ENCODE results near the gene HSD3B7. TPM values are rescaled to one million over a fixed set of nuclear protein-coding genes. Genes with fewer than 3 reads are reported as not detected.
A peak's percentile ranks its signal among the peaks of the same experiment; 100 is the strongest.

HSD3B7 gene
- total and polyA plus RNA-seq, 2 of the 4 experiments (the other 2 are of a cell fraction), result 8.5 to 11.3 TPM

- Histone ChIP-seq H2BK20ac (ENCODE audit: low read depth, low read length) (no peak overlapping the region), H2BK15ac (ENCODE audit: low read depth, low read length) (no peak overlapping the region), H3K56ac (ENCODE audit: extremely low read depth, insufficient read depth, low read length) (no peak overlapping the region), H4K8ac (ENCODE audit: low read depth in 2 of 2, low read length in 2 of 2) (no peak overlapping the region), H3K4me1 (ENCODE audit: control insufficient read depth, insufficient read depth, low read length) (peaks cover 6% of the 10 kb centered on the region), H3K9ac (ENCODE audit: low read depth, low read length) (no peak overlapping the region), H3K9me3 (ENCODE audit: control insufficient read depth, insufficient read depth, low read length) (no peaks in the 10 kb centered on the region), H4K20me1 (ENCODE audit: insufficient read depth, low read length) (peaks cover 17% of the 10 kb centered on the region), H2AK9ac (replicated peaks; ENCODE audit: low read depth, low read length, poor library complexity) (peak overlapping the region; percentile 45), H3K23ac (ENCODE audit: low read depth, low read length) (no peak overlapping the region), H4K91ac (ENCODE audit: insufficient read depth, low read depth, low read length) (no peak overlapping the region), H4K5ac (ENCODE audit: low read depth, low read length) (no peak overlapping the region), H2AK5ac (ENCODE audit: low read depth, low read length) (no peak overlapping the region), H3K9me1 (ENCODE audit: insufficient read depth, low read length) (peaks cover 5% of the 10 kb centered on the region; the same call in 1 of the 2 replicates), H3K4ac (ENCODE audit: low read depth, low read length) (no peak overlapping the region), H2BK5ac (ENCODE audit: low read depth, low read length, poor library complexity, severe bottlenecking) (no peak overlapping the region), H3K27me3 (ENCODE audit: control insufficient read depth, insufficient read depth, low read length) (no peaks in the 10 kb centered on the region), H3K36me3 (ENCODE audit: control insufficient read depth, insufficient read depth, low read length) (peaks cover 45% of the 10 kb centered on the region), H3K27ac (ENCODE audit: insufficient read depth, low read length) (no peak overlapping the region), H3K4me3 (ENCODE audit: insufficient read depth, low read depth, low read length) (no peak overlapping the region), H3K4me2 (ENCODE audit: low read depth, low read length) (no peak overlapping the region), H2AFZ (replicated peaks; ENCODE audit: low read length, poor library complexity) (no peak overlapping the region), H2BK120ac (ENCODE audit: low read depth, low read length) (no peak overlapping the region), H3K79me1 (ENCODE audit: low read depth in 1 of 2, low read length in 2 of 2) (peaks cover 27 to 42% of the 10 kb centered on the region in 2 experiments), H3K18ac (ENCODE audit: low read depth, low read length) (no peak overlapping the region), H3K14ac (replicated peaks; ENCODE audit: low read depth, low read length) (no peak overlapping the region)
- intact Hi-C loops (cut with micrococcal nuclease), result no loop called here
- ChIA-PET CTCF (interaction anchor here (0.6 kb wide), 1 partner anchor 93 kb away, joined by 3 read pairs; no protein-coding TSS in a partner anchor), POLR2A (ENCODE audit: unreplicated experiment) (no interaction called here)
- DNase-seq (no peak), ATAC-seq (ENCODE audit: low read depth) (no peak)
- TF ChIP-seq RAD21 (IDR thresholded peaks at IDR 0.05; ENCODE audit: low read length) (no peak), CHD1 (IDR thresholded peaks at IDR 0.05; ENCODE audit: low read depth, low read length) (no peak), SMC3 (IDR thresholded peaks at IDR 0.05; ENCODE audit: low read depth, low read length) (no peak), POLR2A (IDR thresholded peaks at IDR 0.05; ENCODE audit: low read depth, low read length) (no peak), MXI1 (IDR thresholded peaks at IDR 0.05; ENCODE audit: borderline replicate concordance, low read depth, low read length) (no peak), FOS (IDR thresholded peaks at IDR 0.05; ENCODE audit: low read depth, low read length) (no peak), BHLHE40 (IDR thresholded peaks at IDR 0.05; ENCODE audit: low read depth, low read length) (no peak), RCOR1 (IDR thresholded peaks at IDR 0.05; ENCODE audit: insufficient replicate concordance, low read length) (no peak), USF2 (IDR thresholded peaks at IDR 0.05; ENCODE audit: low read depth, low read length) (no peak), ELK1 (IDR thresholded peaks at IDR 0.05; ENCODE audit: borderline replicate concordance, low read depth, low read length) (no peak), MAFK (IDR thresholded peaks at IDR 0.05; ENCODE audit: low read depth, low read length) (no peak), RFX5 (IDR thresholded peaks at IDR 0.05; ENCODE audit: low read depth, low read length) (no peak), NFE2L2 (IDR thresholded peaks at IDR 0.05; ENCODE audit: low read depth, low read length) (no peak), MAZ (IDR thresholded peaks at IDR 0.05; ENCODE audit: borderline replicate concordance, low read depth, low read length) (no peak), CTCF (conservative IDR thresholded peaks at IDR 0.05; ENCODE audit: low read depth, low read length) (no peak), CEBPB (IDR thresholded peaks at IDR 0.05; ENCODE audit: low read depth, low read length) (no peak)
- in situ Hi-C loops (cut with MboI; ENCODE audit: low sequenced_read_pairs), result no loop called here
- dilution Hi-C loops (cut with HindIII; ENCODE audit: low sequenced_read_pairs, unreplicated experiment), result no loop called here
- WGBS, 2 experiments (ENCODE audit: extremely low coverage in 2 of 2, insufficient read length in 1 of 2), result 84% methylated on average over 4 of the region's 5 CpGs; no CpG with 5 or more reads in 1 of the 2 experiments
- no TSS peak for BruUV-seq (replicated peaks)
These were observed 47.3 kb upstream of the HSD3B7 start for GRCh38 chr16:30937692-30938091.
